GM12878 (cell line): ENCODE results near the gene FTO. TPM values are rescaled to one million over a fixed set of nuclear protein-coding genes. Genes with fewer than 3 reads are reported as not detected.

ENCODE experiments used
- ATAC-seq: fragments of 200-7000 bp; cut with Tn5 transposase; 3 replicates; pipeline ENCODE4 v1.9.1; 2020; ENCODE audit warnings: mild to moderate bottlenecking, moderate library complexity
- BruUV-seq: library from RNA; stranded (reverse); fragments of 400-500 nt; replicated peaks from 2 replicates; lab custom pipeline; 2021; lab: Mats Ljungman, UMichigan
- CTCF ChIA-PET: fragments of 300-600 bp; sonication (Branson Sonifier 250); formaldehyde crosslinking; extraction: SDS; loops from one replicate; lab custom pipeline; 2021; ENCODE audit warnings: inconsistent platforms; lab: Yijun Ruan, JAX
- POLR2A ChIA-PET: fragments of 350-600 bp; formaldehyde crosslinking; extraction: SDS; loops from one replicate; lab custom pipeline; 2021; ENCODE audit warnings: inconsistent platforms; lab: Charles Lee
- RAD21 ChIA-PET: fragments of 300-600 bp; sonication (Branson Sonifier 250); formaldehyde crosslinking; loops from one replicate; lab custom pipeline; 2023; ENCODE audit warnings: antibody characterized with exemption; ENCODE audit not compliant: unreplicated experiment; lab: Charles Lee
- SMC1A ChIA-PET: fragments of 300-600 bp; sonication (Branson Sonifier 250); formaldehyde crosslinking; loops from one replicate; lab custom pipeline; 2023; ENCODE audit not compliant: unreplicated experiment, uncharacterized antibody; lab: Charles Lee
- DNase-seq: peaks from one replicate; pipeline ENCODE4 v3.0.0-alpha.2; 2011; ENCODE audit warnings: low read depth, low spot score
- FAIRE-seq: peaks from 3 replicates; lab custom pipeline; 2011; peaks lifted over from hg19 to GRCh38; lab: Jason Lieb, UNC
- H2AFZ ChIP-seq: 2 replicates; pipeline ENCODE4 v1.6.0; 2011; ENCODE audit warnings: low read depth, low read length, control low read depth; ENCODE audit not compliant: control insufficient read depth
- H3K27ac ChIP-seq: 2 replicates; pipeline ENCODE4 v1.5.1; 2011; ENCODE audit warnings: control low read depth; ENCODE audit not compliant: control insufficient read depth, insufficient read depth
- H3K27me3 ChIP-seq, 2 experiments: replicated peaks in 1 of 2; 2 replicates each; pipeline versions ENCODE4 v1.6.0 to v1.6.1; 2011; ENCODE audit warnings: low read length in 1 of 2; ENCODE audit not compliant: control insufficient read depth in 2 of 2, insufficient read depth in 2 of 2
- H3K36me3 ChIP-seq, 2 experiments: 2 replicates each; pipeline ENCODE4 v1.5.1; 2011; ENCODE audit warnings: low read length in 1 of 2; ENCODE audit not compliant: control insufficient read depth in 2 of 2, insufficient read depth in 2 of 2
- H3K4me1 ChIP-seq: 2 replicates; pipeline ENCODE4 v1.6.1; 2011; ENCODE audit warnings: mild to moderate bottlenecking, low read length, moderate library complexity, mixed read lengths; ENCODE audit not compliant: control insufficient read depth, insufficient read depth
- H3K4me2 ChIP-seq: 2 replicates; pipeline ENCODE4 v1.6.0; 2011; ENCODE audit warnings: control low read depth; ENCODE audit not compliant: control insufficient read depth, insufficient read depth
- H3K4me3 ChIP-seq: fragments of 200-600 bp; sonication (generic); 2 replicates; pipeline ENCODE4 v1.5.1; 2016
- H3K79me2 ChIP-seq: 2 replicates; pipeline ENCODE4 v1.6.0; 2011; ENCODE audit warnings: low read length; ENCODE audit not compliant: control insufficient read depth, insufficient read depth
- H3K9ac ChIP-seq: 2 replicates; pipeline ENCODE4 v1.8.0; 2011; ENCODE audit warnings: low read length, control low read depth, mixed read lengths; ENCODE audit not compliant: control insufficient read depth, insufficient read depth
- H3K9me3 ChIP-seq: replicated peaks from 3 replicates; pipeline ENCODE4 v1.5.1; 2011; ENCODE audit warnings: mild to moderate bottlenecking, low read length; ENCODE audit not compliant: control insufficient read depth, insufficient read depth
- H4K20me1 ChIP-seq: 2 replicates; pipeline ENCODE4 v1.6.0; 2011; ENCODE audit not compliant: control insufficient read depth, insufficient read depth
- BCLAF1 ChIP-seq: fragments of 450-650 bp; IDR thresholded peaks from 2 replicates; pipeline ENCODE4 v1.6.1; 2017; ENCODE audit warnings: antibody characterized with exemption, mild to moderate bottlenecking, moderate library complexity
- BRCA1 ChIP-seq: IDR thresholded peaks from 2 replicates; pipeline ENCODE4 v1.6.1; 2011; ENCODE audit warnings: low read depth, low read length, improper control_type of control experiment
- EED ChIP-seq: sonication (generic); IDR thresholded peaks from 2 replicates; pipeline ENCODE4 v1.6.1; 2016; ENCODE audit warnings: antibody characterized with exemption, low read depth
- EGR1 ChIP-seq, 2 experiments: IDR thresholded peaks; 1 replicate in 1 of 2; 2 replicates in 1 of 2; pipeline ENCODE4 v1.6.1; 2011 to 2012; ENCODE audit warnings: low read depth in 2 of 2, low read length in 2 of 2, borderline replicate concordance in 1 of 2, mild to moderate bottlenecking in 1 of 2, moderate library complexity in 1 of 2
- FOXM1 ChIP-seq: IDR thresholded peaks from 2 replicates; pipeline ENCODE4 v1.6.1; 2012; ENCODE audit warnings: low read depth, mild to moderate bottlenecking, inconsistent platforms, low read length, moderate library complexity
- GATAD2B ChIP-seq: fragments of 450-650 bp; conservative IDR thresholded peaks from 2 replicates; pipeline ENCODE4 v1.6.1; 2017; ENCODE audit warnings: low read depth, mild to moderate bottlenecking, moderate library complexity
- HDAC6 ChIP-seq: fragments of 200-600 bp; sonication (generic); IDR thresholded peaks from one replicate; pipeline ENCODE4 v1.8.0; 2017; ENCODE audit warnings: antibody characterized with exemption; ENCODE audit not compliant: unreplicated experiment
- PBX3 ChIP-seq: IDR thresholded peaks from 2 replicates; pipeline ENCODE4 v1.6.1; 2011; ENCODE audit warnings: mild to moderate bottlenecking, low read depth, low read length, moderate library complexity; ENCODE audit not compliant: insufficient replicate concordance
- RBBP5 ChIP-seq: fragments of 200-600 bp; sonication (generic); conservative IDR thresholded peaks from 2 replicates; pipeline ENCODE4 v1.6.1; 2016
- RCOR1 ChIP-seq: conservative IDR thresholded peaks from 2 replicates; pipeline ENCODE4 v1.6.1; 2012; ENCODE audit warnings: low read depth, low read length, improper control_type of control experiment
- SMAD1 ChIP-seq: fragments of 450-650 bp; IDR thresholded peaks from 2 replicates; pipeline ENCODE4 v1.6.1; 2018; ENCODE audit warnings: mild to moderate bottlenecking, low read depth; ENCODE audit not compliant: partially characterized antibody
- SMC3 ChIP-seq: IDR thresholded peaks from 2 replicates; pipeline ENCODE4 v1.6.1; 2011; ENCODE audit warnings: low read length, improper control_type of control experiment, borderline replicate concordance
- SREBF2 ChIP-seq: IDR thresholded peaks from 2 replicates; pipeline ENCODE4 v1.6.1; 2012; ENCODE audit warnings: mild to moderate bottlenecking, low read length
- STAT1 ChIP-seq: fragments of 450-650 bp; conservative IDR thresholded peaks from 2 replicates; pipeline ENCODE4 v1.6.1; 2014; ENCODE audit warnings: antibody characterized with exemption, mild to moderate bottlenecking
- SUPT20H ChIP-seq: IDR thresholded peaks from 2 replicates; pipeline ENCODE4 v1.6.1; 2011; ENCODE audit warnings: low read depth, mild to moderate bottlenecking, low read length, moderate library complexity, borderline replicate concordance; ENCODE audit not compliant: control insufficient read depth
- WGBS: methylation state at CpG from one replicate; pipeline ENCODE4 v1.1.6; 2016; ENCODE audit warnings: low lambda C conversion rate; ENCODE audit not compliant: insufficient replicate concordance, insufficient coverage; ENCODE audit errors: missing lambda C conversion rate; 5-methylcytosine and 5-hydroxymethylcytosine counted together
- in situ Hi-C: fragments of 300-500 bp; cut with MboI; formaldehyde crosslinking; loops from 9 replicates; pipeline ENCODE4 v1.14.3; 2018; ENCODE audit warnings: mixed read lengths
- intact Hi-C: fragments of 100-400 bp; cut with micrococcal nuclease; formaldehyde crosslinking; loops from one replicate; pipeline ENCODE4 v1.14.2; 2022; ENCODE audit not compliant: unreplicated experiment
- polyA plus RNA-seq, 11 experiments: library from polyadenylated mRNA; depleted of rRNA in 4 of 11; unstranded in 6 of 11; stranded (reverse) in 5 of 11; fragments of >200 nt; fragmentation: Nextera tagmentation in 4 of 11; fragmentation: Illumina TruSeq in 1 of 11; extraction: Ambion mirVana in 4 of 11; extraction: Trizol in 1 of 11; gene quantifications; 1 replicate in 1 of 11; 2 replicates in 10 of 11; pipeline versions ENCODE4 v1.2.1 to v1.2.3, GENCODE V29; 2011 to 2016; ENCODE audit warnings: inconsistent platforms in 2 of 11, missing spikeins in 2 of 11, low read depth in 1 of 11
- total RNA-seq, 4 experiments: library from RNA; depleted of rRNA in 3 of 4; stranded (reverse); fragments of >200 nt in 3 of 4; fragmentation: Illumina TruSeq in 1 of 4; extraction: Trizol in 1 of 4; gene quantifications; 2 replicates each; pipeline versions ENCODE4 v1.2.1 to v1.2.3, GENCODE V29; 2013 to 2021
- TF ChIP-seq, protein P1 (sequence below): IDR thresholded peaks from 2 replicates; pipeline ENCODE4 v1.6.1; 2011; ENCODE audit warnings: borderline replicate concordance, low read depth, mild to moderate bottlenecking, moderate library complexity, low read length; ENCODE audit not compliant: insufficient read depth, poor library complexity, severe bottlenecking

The FTO gene
- total and polyA plus RNA-seq, 10 of the 15 experiments (the other 5 are each of a cell fraction or from before 2014, with no cell fraction given) = 20.1 to 55.0 (median 47.0) TPM

DNA sequence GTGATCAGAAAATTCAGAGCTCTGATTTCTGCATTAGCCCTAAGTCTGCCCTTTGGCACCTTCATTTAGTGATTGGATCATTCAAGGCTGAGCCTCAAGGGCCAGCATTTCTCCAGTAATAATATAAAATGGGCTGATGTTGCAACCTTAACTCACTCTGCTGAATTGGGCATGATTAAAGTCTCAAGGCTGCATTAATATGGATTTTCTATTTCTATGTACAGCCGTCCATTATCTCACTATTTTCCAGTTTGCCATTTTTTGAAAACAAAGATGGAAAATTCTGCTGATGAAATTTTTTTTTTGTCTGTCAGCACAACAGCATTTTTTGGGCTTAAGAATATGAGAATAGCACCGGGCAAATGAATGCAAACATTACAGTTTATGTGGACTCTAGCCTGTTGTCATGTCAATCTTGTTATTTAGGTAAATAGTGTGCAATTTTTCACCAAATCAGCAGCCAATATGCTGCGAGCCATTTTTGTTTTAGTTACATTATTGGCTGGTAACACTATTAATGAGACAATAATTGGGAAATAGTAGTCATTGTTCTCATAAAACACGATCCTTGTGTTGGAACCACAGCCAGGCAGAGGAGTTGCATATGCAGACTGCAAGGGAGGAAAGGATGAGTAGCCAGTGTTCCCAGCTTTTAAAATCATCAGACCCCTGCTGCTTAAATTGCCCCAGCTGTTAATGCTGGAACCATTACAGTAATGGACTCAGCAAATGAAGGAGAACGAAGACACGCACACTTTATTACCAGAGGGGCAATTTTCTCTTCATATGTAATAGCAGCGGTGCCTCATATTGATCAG is 10.5 kb downstream of the FTO start:
- Histone ChIP-seq H3K27ac (no peak overlapping the region), H2AFZ (no peak overlapping the region), H3K4me2 (no peak overlapping the region), H3K36me3 (no peaks in the 10 kb centered on the region), H3K79me2 (peaks cover 3% of the 10 kb centered on the region), H4K20me1 (no peaks in the 10 kb centered on the region), H3K4me3 (no peak overlapping the region), H3K27me3 (no peaks in the 10 kb centered on the region), H3K9ac (no peak overlapping the region), H3K9me3 (no peaks in the 10 kb centered on the region; the same call in 2 of the 3 replicates), H3K4me1 (no peaks in the 10 kb centered on the region)
- TF ChIP-seq EGR1 (IDR thresholded peaks at IDR 0.05; ENCODE audit: borderline replicate concordance in 1 of 2, low read depth in 2 of 2, low read length in 2 of 2) (no peak), GATAD2B (no peak), SMC3 (no peak), BRCA1 (no peak), FOXM1 (no peak), SREBF2 (no peak), RBBP5 (no peak), HDAC6 (no peak), SMAD1 (no peak), BCLAF1 (no peak), PBX3 (no peak), EED (no peak), STAT1 (no peak), SUPT20H (no peak), RCOR1 (no peak)
- TF ChIP-seq, protein P1, sequence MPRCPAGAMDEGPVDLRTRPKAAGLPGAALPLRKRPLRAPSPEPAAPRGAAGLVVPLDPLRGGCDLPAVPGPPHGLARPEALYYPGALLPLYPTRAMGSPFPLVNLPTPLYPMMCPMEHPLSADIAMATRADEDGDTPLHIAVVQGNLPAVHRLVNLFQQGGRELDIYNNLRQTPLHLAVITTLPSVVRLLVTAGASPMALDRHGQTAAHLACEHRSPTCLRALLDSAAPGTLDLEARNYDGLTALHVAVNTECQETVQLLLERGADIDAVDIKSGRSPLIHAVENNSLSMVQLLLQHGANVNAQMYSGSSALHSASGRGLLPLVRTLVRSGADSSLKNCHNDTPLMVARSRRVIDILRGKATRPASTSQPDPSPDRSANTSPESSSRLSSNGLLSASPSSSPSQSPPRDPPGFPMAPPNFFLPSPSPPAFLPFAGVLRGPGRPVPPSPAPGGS = no peak
- BruUV-seq = no TSS peak
- ATAC-seq = no peak
- 78% methylated on average over 7 of the region's 7 CpGs for WGBS
- ChIA-PET RAD21 (no interaction called here), SMC1A (no interaction called here), POLR2A (no interaction called here), CTCF (interaction anchor here (0.7 kb wide), 1 partner anchor 29 kb away, joined by 3 read pairs; no protein-coding TSS in a partner anchor)
- intact Hi-C loops (no loop called here), in situ Hi-C loops (no loop called here)
- FAIRE-seq = no peak
- DNase-seq = no peak
